Measurements from ENCODE around the gene TRABD2B. TPM values are rescaled to one million over a fixed set of nuclear protein-coding genes. Genes with fewer than 3 reads are reported as not detected.

Gene TRABD2B
- total RNA-seq, 2 donors from 2014 or later: 2.6 to 4.3 TPM

- DNase-seq (no peak), ATAC-seq (no peak)
- intact Hi-C loops (cut with DNase I): no loop called here
- Histone ChIP-seq H3K4me3 (no peak overlapping the region), H3K9me3 (no peaks in the 10 kb centered on the region), H3K4me1 (peaks cover 4% of the 10 kb centered on the region), H3K36me3 (replicated peaks in 1 of 2; ENCODE audit: insufficient read depth in 1 of 2, low read depth in 2 of 2) (no peaks in the 10 kb centered on the region), H3K27ac (no peak overlapping the region), H3K27me3 (no peaks in the 10 kb centered on the region)
- TF ChIP-seq POLR2A (IDR thresholded peaks at IDR 0.05): no peak
- TF ChIP-seq CTCF (IDR thresholded peaks at IDR 0.05): no peak
- 92 to 97% methylated on average over 3 of the region's 3 CpGs for WGBS, 2 donors
Measured at GRCh38 chr1:47953661-47954060, 43.5 kb downstream of the TRABD2B start.

- no peak overlapping the region for H3K27ac ChIP-seq
- no peaks in the 10 kb centered on the region for H3K27me3 ChIP-seq
- intact Hi-C loops (cut with DNase I): no loop called here
- peak in 1 of 7 experiments; percentile 27 for TF ChIP-seq CTCF (IDR thresholded peaks at IDR 0.05)
- no peak for TF ChIP-seq POLR2A (IDR thresholded peaks at IDR 0.05)
- H3K9me3 ChIP-seq: no peaks in the 10 kb centered on the region
- peak in 1 of 4 donors; percentile 43 for DNase-seq
- H3K4me3 ChIP-seq: no peak overlapping the region
- no peak for ATAC-seq
- peaks cover 16% of the 10 kb centered on the region for H3K4me1 ChIP-seq
- H3K36me3 ChIP-seq (replicated peaks in 1 of 2; ENCODE audit: insufficient read depth in 1 of 2, low read depth in 2 of 2): no peaks in the 10 kb centered on the region
- WGBS, 2 donors: 79 to 84% methylated on average over 6 of the region's 6 CpGs
Measured at GRCh38 chr1:47951545-47952235, 45.5 kb downstream of the TRABD2B start.

- intact Hi-C loops (cut with DNase I): no loop called here
- WGBS, 2 donors: 80 to 92% methylated on average over 1 to 8 of the region's 8 CpGs
- DNase-seq: no peak
- no peak for TF ChIP-seq CTCF (IDR thresholded peaks at IDR 0.05)
- no peak for TF ChIP-seq POLR2A (IDR thresholded peaks at IDR 0.05)
- Histone ChIP-seq H3K27me3 (no peaks in the 10 kb centered on the region), H3K9me3 (no peaks in the 10 kb centered on the region), H3K27ac (no peak overlapping the region), H3K4me3 (no peak overlapping the region), H3K36me3 (replicated peaks in 1 of 2; ENCODE audit: insufficient read depth in 1 of 2, low read depth in 2 of 2) (no peaks in the 10 kb centered on the region), H3K4me1 (peaks cover 16% of the 10 kb centered on the region)
- ATAC-seq: no peak
Measured at GRCh38 chr1:47951026-47951425, 46.2 kb downstream of the TRABD2B start.

- H3K27ac ChIP-seq: no peak overlapping the region
- no peak overlapping the region for H3K4me3 ChIP-seq
- 85 to 89% methylated on average over 3 of the region's 3 CpGs for WGBS, 2 donors
- peaks cover 16% of the 10 kb centered on the region for H3K4me1 ChIP-seq
- no peaks in the 10 kb centered on the region for H3K27me3 ChIP-seq
- ATAC-seq: no peak
- no peaks in the 10 kb centered on the region for H3K36me3 ChIP-seq (replicated peaks in 1 of 2; ENCODE audit: insufficient read depth in 1 of 2, low read depth in 2 of 2)
- no peak for DNase-seq
- intact Hi-C loops (cut with DNase I): no loop called here
- TF ChIP-seq POLR2A (IDR thresholded peaks at IDR 0.05) (no peak), CTCF (IDR thresholded peaks at IDR 0.05) (no peak)
- no peaks in the 10 kb centered on the region for H3K9me3 ChIP-seq
Measured at GRCh38 chr1:47950471-47950870, 46.7 kb downstream of the TRABD2B start.

GRCh38 chr1:47948126-47948525 lies 49.1 kb downstream of the TRABD2B start:
- TF ChIP-seq CTCF (IDR thresholded peaks at IDR 0.05): peak in 6 of 7 experiments; percentile 20 to 71 (median 56)
- TF ChIP-seq POLR2A (IDR thresholded peaks at IDR 0.05): no peak
- no peaks in the 10 kb centered on the region for H3K27me3 ChIP-seq
- H3K27ac ChIP-seq: peak overlapping the region; percentile 15 to 53 (median 44)
- no peaks in the 10 kb centered on the region for H3K9me3 ChIP-seq
- no peaks in the 10 kb centered on the region for H3K36me3 ChIP-seq (replicated peaks in 1 of 2; ENCODE audit: insufficient read depth in 1 of 2, low read depth in 2 of 2)
- ATAC-seq (peak; percentile 82), DNase-seq (peak; percentile 52 to 78 (median 63))
- H3K4me1 ChIP-seq: peaks cover 22% of the 10 kb centered on the region
- WGBS, 2 donors: 34 to 42% methylated on average over 5 of the region's 5 CpGs
- H3K4me3 ChIP-seq: no peak overlapping the region
- intact Hi-C loops (cut with DNase I): no loop called here

Data from body of pancreas (tissue), 4 donors.